Activated CD4-positive, CD25-positive, alpha-beta regulatory T cell treated with anti-CD3 and anti-CD28 coated beads, Interleukin-2, amount 50 U/mL, for 24 hours (primary cell): ENCODE results near the gene EPHX1.
"Not testable (repeated sequence)": the region's sequence is repeated elsewhere in the genome, so short reads cannot be mapped to it uniquely, and the experiment has no call there.

Source experiments
- ATAC-seq, 2 donors: fragments of 150-1000 bp; cut with Tn5 transposase; one replicate each; pipeline ENCODE4 v1.10.0; 2021; ENCODE audit warnings: mild to moderate bottlenecking in 1 of 2, moderate library complexity in 1 of 2

Gene EPHX1

GRCh38 chr1:225882694-225883615 lies 73.0 kb downstream of the EPHX1 start:
- peak; percentile 17 to 37 for ATAC-seq

- ATAC-seq = no peak
Observed at GRCh38 chr1:225883616-225884265, 73.8 kb downstream of the EPHX1 start.

GRCh38 chr1:225885336-225885735 lies 75.4 kb downstream of the EPHX1 start:
- ATAC-seq = no peak

- ATAC-seq = no peak
Observed at GRCh38 chr1:225886159-225887029, 76.5 kb downstream of the EPHX1 start.

- ATAC-seq = no peak
Observed at GRCh38 chr1:225887030-225887314, 77.0 kb downstream of the EPHX1 start.

DNA sequence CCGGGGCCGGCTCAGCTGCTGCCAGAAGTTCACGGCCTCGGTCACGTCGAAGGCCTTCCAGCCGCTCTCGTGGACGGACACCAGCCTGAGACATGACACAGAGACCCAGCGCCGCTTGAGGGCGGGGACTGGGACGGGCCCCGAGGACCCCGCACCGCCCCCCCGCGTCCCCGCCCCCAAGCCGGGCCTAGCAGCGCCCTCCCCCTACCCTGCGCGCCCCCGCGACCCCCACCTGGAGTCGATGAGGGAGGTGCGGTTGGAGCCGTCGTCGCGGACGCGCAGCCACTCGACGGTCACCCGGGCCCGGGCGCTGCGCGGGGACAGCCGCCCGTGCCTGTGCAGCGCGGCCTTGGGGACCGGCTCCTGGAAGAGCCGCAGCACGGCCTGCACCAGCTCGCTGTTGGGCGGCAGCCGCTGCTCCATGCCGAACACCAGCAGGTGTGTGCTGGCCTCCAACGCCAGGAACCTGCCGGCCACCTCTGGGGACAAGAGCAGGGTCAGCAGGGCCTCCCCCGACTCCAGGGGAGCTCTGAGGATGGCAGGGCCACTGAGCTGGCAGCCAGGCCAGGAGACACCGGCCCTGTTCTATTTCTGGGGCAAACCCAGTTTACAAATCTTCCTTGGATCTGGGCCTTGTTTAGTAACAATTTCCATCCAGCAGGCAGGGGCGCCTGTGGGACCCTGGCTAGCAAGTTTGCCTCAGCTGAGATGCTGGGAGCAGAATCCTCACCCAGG lies 77.8 kb downstream of the EPHX1 start:
- not testable (repeated sequence) for ATAC-seq

GRCh38 chr1:225888289-225888897 lies 78.5 kb downstream of the EPHX1 start:
- no peak for ATAC-seq

- ATAC-seq = no peak
Observed at GRCh38 chr1:225888898-225889601, 79.1 kb downstream of the EPHX1 start, which contains the start of gene LEFTY1. Gene LEFTY1 (minus strand): TSS chr1:225889146. CDS start chr1:225889066, 80 bp downstream.

DNA sequence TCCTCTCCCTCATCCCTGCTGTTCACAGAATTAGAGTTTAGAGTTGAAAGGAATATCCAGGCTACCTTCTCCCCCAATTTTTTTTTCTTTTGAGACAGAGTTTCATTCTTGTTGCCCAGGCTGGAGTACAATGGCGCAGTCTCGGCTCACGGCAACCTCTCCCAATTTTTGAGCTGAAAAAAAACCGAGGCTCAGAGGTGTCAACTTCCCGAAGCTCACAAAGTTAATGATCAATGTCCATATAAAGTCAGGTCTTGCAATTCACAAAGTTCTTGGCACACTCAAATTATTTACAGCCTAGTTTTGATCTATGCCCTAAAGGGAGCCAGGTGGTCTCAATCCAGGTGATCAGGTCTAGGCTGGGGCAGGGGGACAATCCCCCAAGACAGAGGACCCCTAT lies 79.8 kb downstream of the EPHX1 start:
- ATAC-seq = no peak

- ATAC-seq = no peak
Observed at GRCh38 chr1:225890346-225891228, 80.7 kb downstream of the EPHX1 start.

DNA sequence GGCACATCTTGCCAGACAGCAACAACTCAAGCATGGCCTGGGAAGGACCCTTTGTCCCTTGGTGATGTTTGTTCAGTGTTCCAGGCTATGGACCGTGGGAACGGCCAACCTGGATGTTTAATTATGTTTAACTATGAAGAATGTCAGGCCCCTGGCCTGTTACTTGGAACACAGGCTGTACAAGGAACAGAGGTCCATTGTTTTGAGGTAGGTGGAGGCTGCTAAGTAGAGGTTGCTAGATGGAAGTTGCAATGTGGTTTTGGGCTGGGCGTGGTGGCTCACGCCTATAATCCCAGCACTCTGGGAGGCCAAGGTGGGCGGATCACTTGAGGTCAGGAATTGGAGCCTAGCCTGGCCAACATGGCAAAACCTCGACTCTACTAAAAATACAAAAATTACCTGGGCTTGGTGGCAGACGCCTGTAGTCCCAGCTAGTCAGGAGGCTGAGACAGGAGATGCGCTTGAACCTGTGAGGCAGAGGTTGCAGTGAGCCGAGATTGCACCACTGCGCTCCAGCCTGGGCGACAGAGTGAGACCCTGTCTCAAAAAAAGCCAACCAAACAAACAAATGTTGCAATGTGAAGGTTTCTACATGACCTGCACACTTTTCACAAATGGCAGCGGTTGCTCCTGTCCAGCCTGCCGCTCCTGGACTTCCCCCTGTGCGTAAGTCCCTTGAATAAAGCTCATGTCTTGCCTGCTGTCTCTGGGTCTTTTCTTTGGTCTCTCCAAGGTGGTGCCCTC lies 81.5 kb downstream of the EPHX1 start:
- no peak for ATAC-seq

DNA sequence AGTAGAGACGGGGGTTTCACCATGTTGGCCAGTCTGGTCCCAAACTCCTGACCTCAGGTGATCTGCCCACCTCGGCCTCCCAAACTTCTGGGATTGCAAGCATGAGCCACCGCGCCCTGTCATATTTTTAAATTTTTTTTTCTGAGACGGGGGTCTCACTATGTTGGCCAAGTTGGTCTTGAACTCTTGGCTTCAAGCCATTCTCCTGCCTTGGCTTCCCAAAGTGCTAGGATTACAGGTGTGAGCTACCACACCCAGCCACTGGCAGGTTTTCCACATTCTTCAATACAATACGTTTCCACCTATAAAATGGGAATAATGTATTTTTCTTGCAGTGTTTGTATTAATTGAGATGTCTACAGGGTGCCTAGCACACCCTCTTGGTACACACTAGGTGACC lies 82.4 kb downstream of the EPHX1 start:
- ATAC-seq = no peak
